Neutrophil (primary cell): Measurements from ENCODE around the gene IFIT3.

Experiments used
- H3K27ac ChIP-seq: fragments of 200-600 bp; sonication (generic); 2 replicates; pipeline ENCODE4 v1.5.1; 2016; ENCODE audit warnings: mild to moderate bottlenecking, moderate library complexity
- H3K27me3 ChIP-seq: fragments of 200-600 bp; sonication (generic); 2 replicates; pipeline ENCODE4 v1.6.0; 2016; ENCODE audit warnings: mild to moderate bottlenecking
- H3K36me3 ChIP-seq: fragments of 200-600 bp; sonication (generic); 2 replicates; pipeline ENCODE4 v1.5.1; 2017
- H3K4me1 ChIP-seq, 2 experiments: fragments of 200-600 bp in 1 of 2; sonication (generic) in 1 of 2; 1 replicate in 1 of 2; 2 replicates in 1 of 2; pipeline versions ENCODE4 v1.5.1 to v1.6.1; 2013 to 2016; ENCODE audit warnings: low read depth in 1 of 2, low read length in 1 of 2, mild to moderate bottlenecking in 1 of 2, moderate library complexity in 1 of 2; ENCODE audit not compliant: control insufficient read depth in 1 of 2, insufficient read depth in 1 of 2
- H3K4me3 ChIP-seq, 2 experiments: fragments of 200-600 bp in 1 of 2; sonication (generic) in 1 of 2; 1 replicate in 1 of 2; 2 replicates in 1 of 2; pipeline ENCODE4 v1.5.1; 2013 to 2016; ENCODE audit warnings: low read depth in 1 of 2, low read length in 1 of 2, mild to moderate bottlenecking in 1 of 2, moderate library complexity in 1 of 2
- H3K9me3 ChIP-seq: fragments of 200-600 bp; sonication (generic); 2 replicates; pipeline ENCODE4 v1.5.1; 2016
- TF ChIP-seq, protein P1 (sequence below): fragments of 200-600 bp; sonication (generic); IDR thresholded peaks from 2 replicates; pipeline ENCODE4 v1.5.1; 2016; ENCODE audit warnings: antibody characterized with exemption

The IFIT3 gene

DNA sequence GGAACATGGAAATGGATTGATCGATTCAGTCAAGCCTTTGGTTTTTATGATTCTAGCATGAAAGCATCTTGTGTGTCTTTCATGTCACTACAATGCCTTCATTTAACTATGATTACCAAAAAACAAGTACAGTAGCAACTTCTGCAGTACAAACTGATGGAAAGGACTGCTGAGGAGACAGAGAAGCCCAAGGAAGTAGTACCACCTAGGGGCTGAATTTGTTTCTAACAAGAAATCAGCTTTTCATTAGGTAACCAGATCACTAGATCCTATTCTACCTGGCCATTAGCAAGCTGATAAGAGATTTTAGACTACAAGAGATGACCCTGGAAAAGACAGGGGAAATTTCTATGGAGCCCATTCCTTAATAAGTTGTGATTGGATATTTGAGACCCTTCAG, 61.5 kb downstream of the IFIT3 start:
- Histone ChIP-seq H3K36me3 (no peaks in the 10 kb centered on the region), H3K9me3 (no peaks in the 10 kb centered on the region), H3K27ac (no peak overlapping the region), H3K4me3 (no peak overlapping the region), H3K27me3 (no peaks in the 10 kb centered on the region), H3K4me1 (peaks cover 36 to 44% of the 10 kb centered on the region in 2 experiments)
- TF ChIP-seq, protein P1, sequence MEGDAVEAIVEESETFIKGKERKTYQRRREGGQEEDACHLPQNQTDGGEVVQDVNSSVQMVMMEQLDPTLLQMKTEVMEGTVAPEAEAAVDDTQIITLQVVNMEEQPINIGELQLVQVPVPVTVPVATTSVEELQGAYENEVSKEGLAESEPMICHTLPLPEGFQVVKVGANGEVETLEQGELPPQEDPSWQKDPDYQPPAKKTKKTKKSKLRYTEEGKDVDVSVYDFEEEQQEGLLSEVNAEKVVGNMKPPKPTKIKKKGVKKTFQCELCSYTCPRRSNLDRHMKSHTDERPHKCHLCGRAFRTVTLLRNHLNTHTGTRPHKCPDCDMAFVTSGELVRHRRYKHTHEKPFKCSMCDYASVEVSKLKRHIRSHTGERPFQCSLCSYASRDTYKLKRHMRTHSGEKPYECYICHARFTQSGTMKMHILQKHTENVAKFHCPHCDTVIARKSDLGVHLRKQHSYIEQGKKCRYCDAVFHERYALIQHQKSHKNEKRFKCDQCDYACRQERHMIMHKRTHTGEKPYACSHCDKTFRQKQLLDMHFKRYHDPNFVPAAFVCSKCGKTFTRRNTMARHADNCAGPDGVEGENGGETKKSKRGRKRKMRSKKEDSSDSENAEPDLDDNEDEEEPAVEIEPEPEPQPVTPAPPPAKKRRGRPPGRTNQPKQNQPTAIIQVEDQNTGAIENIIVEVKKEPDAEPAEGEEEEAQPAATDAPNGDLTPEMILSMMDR, result no peak
